AG09319 (cell line): ENCODE data around the gene PALLD.
A peak's percentile ranks its signal among the peaks of the same experiment; 100 is the strongest.
"Not testable (repeated sequence)": the region's sequence is repeated elsewhere in the genome, so short reads cannot be mapped to it uniquely, and the experiment has no call there.

Experiments used
- DNase-seq: peaks from one replicate; pipeline ENCODE4 v3.0.0-alpha.2; 2010; ENCODE audit warnings: low read depth; ENCODE audit errors: extremely low read depth
- TF ChIP-seq, protein P1 (sequence below): IDR thresholded peaks from 2 replicates; pipeline ENCODE4 v1.5.1; 2011; ENCODE audit warnings: low read depth, mild to moderate bottlenecking, inconsistent platforms, low read length, moderate library complexity

PALLD gene

GRCh38 chr4:168507178-168507815, 10.4 kb downstream of the PALLD start:
- TF ChIP-seq, protein P1, sequence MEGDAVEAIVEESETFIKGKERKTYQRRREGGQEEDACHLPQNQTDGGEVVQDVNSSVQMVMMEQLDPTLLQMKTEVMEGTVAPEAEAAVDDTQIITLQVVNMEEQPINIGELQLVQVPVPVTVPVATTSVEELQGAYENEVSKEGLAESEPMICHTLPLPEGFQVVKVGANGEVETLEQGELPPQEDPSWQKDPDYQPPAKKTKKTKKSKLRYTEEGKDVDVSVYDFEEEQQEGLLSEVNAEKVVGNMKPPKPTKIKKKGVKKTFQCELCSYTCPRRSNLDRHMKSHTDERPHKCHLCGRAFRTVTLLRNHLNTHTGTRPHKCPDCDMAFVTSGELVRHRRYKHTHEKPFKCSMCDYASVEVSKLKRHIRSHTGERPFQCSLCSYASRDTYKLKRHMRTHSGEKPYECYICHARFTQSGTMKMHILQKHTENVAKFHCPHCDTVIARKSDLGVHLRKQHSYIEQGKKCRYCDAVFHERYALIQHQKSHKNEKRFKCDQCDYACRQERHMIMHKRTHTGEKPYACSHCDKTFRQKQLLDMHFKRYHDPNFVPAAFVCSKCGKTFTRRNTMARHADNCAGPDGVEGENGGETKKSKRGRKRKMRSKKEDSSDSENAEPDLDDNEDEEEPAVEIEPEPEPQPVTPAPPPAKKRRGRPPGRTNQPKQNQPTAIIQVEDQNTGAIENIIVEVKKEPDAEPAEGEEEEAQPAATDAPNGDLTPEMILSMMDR: no peak
- no peak for DNase-seq

GRCh38 chr4:168508683-168509082, 11.8 kb downstream of the PALLD start:
- TF ChIP-seq, protein P1: no peak
- DNase-seq: no peak

DNA sequence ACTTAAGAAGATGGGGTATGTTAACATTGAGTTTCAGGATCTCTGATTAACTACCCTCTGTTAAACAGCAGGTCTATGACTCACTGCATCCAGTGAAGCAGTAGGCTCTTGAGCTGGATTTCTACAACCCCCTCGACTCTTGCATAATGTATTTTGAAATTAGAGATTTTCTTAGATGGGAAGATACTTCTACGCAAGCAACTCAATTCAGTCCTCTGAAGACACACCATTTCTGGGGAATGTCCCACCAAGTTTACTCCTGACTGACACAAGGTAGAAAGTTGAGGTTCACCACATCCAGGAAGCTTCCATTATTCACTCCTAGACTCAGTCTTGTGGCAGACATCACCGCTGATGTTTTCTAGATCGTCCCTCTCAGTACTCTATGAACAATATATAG, 12.9 kb downstream of the PALLD start:
- no peak for DNase-seq
- TF ChIP-seq, protein P1: no peak

- no peak for DNase-seq
- TF ChIP-seq, protein P1: no peak
Measured at GRCh38 chr4:168511780-168512489, 15.1 kb downstream of the PALLD start.

DNA sequence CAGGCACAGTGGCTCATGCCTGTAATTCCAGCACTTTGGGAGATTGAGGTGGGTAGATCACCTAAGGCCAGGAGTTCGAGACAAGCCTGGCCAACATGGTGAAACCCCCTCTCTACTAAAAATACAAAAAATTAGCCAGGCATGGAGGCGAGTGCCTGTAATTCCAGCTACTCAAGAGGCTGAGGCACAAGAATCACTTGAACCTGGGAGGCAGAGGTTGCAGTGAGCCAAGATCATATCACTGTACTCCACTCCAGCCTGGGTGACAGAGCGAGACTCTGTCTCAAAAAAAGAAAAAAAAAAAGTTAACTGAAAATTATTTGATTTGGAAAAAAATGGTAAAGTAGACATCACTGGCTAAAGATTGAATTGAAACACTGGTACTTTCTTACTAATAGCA, 17.0 kb downstream of the PALLD start:
- not testable (repeated sequence) for DNase-seq

- no peak for DNase-seq
- TF ChIP-seq, protein P1: peak; percentile 23
Measured at GRCh38 chr4:168514249-168514852, 17.5 kb downstream of the PALLD start.

DNA sequence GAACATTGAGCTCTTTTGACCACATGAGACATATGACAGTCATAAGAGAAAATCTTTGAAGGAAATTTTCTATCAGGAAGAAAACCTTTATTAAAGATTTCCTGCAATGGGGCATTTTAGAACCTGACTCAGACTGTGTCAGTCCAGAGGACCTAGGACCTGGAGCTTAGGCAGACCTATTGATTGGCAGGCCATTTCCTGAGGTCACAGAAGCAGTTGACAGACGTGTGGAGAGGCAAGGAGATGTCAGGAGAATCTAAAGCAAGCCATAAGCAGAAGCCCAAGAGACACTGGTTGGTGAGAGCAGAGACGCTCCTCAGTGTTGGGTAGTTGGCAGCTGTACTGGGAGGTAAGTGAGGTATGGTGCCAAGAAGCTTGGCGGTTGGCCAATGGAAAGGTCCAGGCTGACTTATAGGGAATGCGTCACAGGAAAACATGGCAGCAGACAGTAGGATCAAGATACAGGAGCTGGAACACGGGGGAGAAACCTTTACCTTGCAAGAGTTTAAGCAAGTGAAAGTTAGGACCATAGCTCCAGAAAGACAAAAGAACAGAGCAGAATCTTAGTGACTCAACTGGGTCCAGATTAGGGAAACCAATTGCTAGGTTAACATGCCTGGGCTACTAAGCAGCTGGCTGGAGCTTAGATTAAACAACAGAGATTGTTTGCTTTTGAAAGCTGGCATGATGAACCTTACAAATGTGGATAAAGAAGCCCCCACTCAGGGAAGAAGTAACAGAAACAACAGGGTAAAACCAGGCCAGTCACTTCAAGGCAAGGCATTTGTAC, 18.6 kb downstream of the PALLD start:
- no peak for DNase-seq

More for the DNA sequence above, 18.6 kb downstream of the PALLD start:
- TF ChIP-seq, protein P1: no peak
